ENCODE results near the gene LRRC8E.

LRRC8E gene

GRCh38 chr19:7888145-7888825, at the start of gene LRRC8E:
LRRC8E (plus strand) TSS chr19:7888510; CDS start chr19:7895604, 7,094 bp downstream.
- in situ Hi-C loops (cut with MboI; ENCODE audit: low sequenced_read_pairs), result no loop called here

- in situ Hi-C loops (cut with MboI; ENCODE audit: low sequenced_read_pairs), result no loop called here
Observed at GRCh38 chr19:7839476-7839875, 48.8 kb upstream of the LRRC8E start.

- in situ Hi-C loops (cut with MboI; ENCODE audit: low sequenced_read_pairs), result no loop called here
Observed at GRCh38 chr19:7840629-7841028, 47.7 kb upstream of the LRRC8E start.

- in situ Hi-C loops (cut with MboI; ENCODE audit: low sequenced_read_pairs), result no loop called here
Observed at GRCh38 chr19:7841751-7842660, 46.3 kb upstream of the LRRC8E start.

- in situ Hi-C loops (cut with MboI; ENCODE audit: low sequenced_read_pairs), result no loop called here
Observed at GRCh38 chr19:7842661-7843294, 45.5 kb upstream of the LRRC8E start.

- in situ Hi-C loops (cut with MboI; ENCODE audit: low sequenced_read_pairs), result no loop called here
Observed at GRCh38 chr19:7843521-7843920, 44.8 kb upstream of the LRRC8E start.

- in situ Hi-C loops (cut with MboI; ENCODE audit: low sequenced_read_pairs), result no loop called here
Observed at GRCh38 chr19:7844405-7844804, 43.9 kb upstream of the LRRC8E start.

- in situ Hi-C loops (cut with MboI; ENCODE audit: low sequenced_read_pairs), result no loop called here
Observed at GRCh38 chr19:7844951-7845350, 43.4 kb upstream of the LRRC8E start.

- in situ Hi-C loops (cut with MboI; ENCODE audit: low sequenced_read_pairs), result no loop called here
Observed at GRCh38 chr19:7845390-7846154, 42.7 kb upstream of the LRRC8E start.

- in situ Hi-C loops (cut with MboI; ENCODE audit: low sequenced_read_pairs), result no loop called here
Observed at GRCh38 chr19:7846155-7846646, 42.1 kb upstream of the LRRC8E start.

GRCh38 chr19:7847664-7848063, 40.6 kb upstream of the LRRC8E start:
- in situ Hi-C loops (cut with MboI; ENCODE audit: low sequenced_read_pairs), result no loop called here

GRCh38 chr19:7848779-7849457, 39.4 kb upstream of the LRRC8E start:
- in situ Hi-C loops (cut with MboI; ENCODE audit: low sequenced_read_pairs), result no loop called here

- in situ Hi-C loops (cut with MboI; ENCODE audit: low sequenced_read_pairs), result no loop called here
Observed at GRCh38 chr19:7849631-7849999, 38.7 kb upstream of the LRRC8E start.

- in situ Hi-C loops (cut with MboI; ENCODE audit: low sequenced_read_pairs), result no loop called here
Observed at GRCh38 chr19:7850000-7850813, 38.1 kb upstream of the LRRC8E start.

- in situ Hi-C loops (cut with MboI; ENCODE audit: low sequenced_read_pairs), result no loop called here
Observed at GRCh38 chr19:7850945-7851622, 37.2 kb upstream of the LRRC8E start.

- in situ Hi-C loops (cut with MboI; ENCODE audit: low sequenced_read_pairs), result no loop called here
Observed at GRCh38 chr19:7851623-7852500, 36.4 kb upstream of the LRRC8E start.

GRCh38 chr19:7852851-7853769, 35.2 kb upstream of the LRRC8E start:
- in situ Hi-C loops (cut with MboI; ENCODE audit: low sequenced_read_pairs), result no loop called here

All from hTERT RPE-1 (cell line).